Muscle of back (tissue), 11 donors: ENCODE measurements around the gene GABRG3. TPM values are rescaled to one million over a fixed set of nuclear protein-coding genes. Genes with fewer than 3 reads are reported as not detected.

Experiments used
- DNase-seq, 3 donors: peaks; one replicate each; pipeline versions ENCODE4 v3.0.0 to v3.0.0-alpha.2; 2013
- polyA plus RNA-seq, 10 donors: library from polyadenylated mRNA; unstranded; fragments of 120-200 nt; gene quantifications; one replicate each; pipeline ENCODE4 v1.2.1, GENCODE V29; 2013; ENCODE audit not compliant: insufficient read length in 10 of 10

Gene GABRG3
- polyA plus RNA-seq, 10 donors = 0.09 to 0.56 (median 0.37) TPM

DNA sequence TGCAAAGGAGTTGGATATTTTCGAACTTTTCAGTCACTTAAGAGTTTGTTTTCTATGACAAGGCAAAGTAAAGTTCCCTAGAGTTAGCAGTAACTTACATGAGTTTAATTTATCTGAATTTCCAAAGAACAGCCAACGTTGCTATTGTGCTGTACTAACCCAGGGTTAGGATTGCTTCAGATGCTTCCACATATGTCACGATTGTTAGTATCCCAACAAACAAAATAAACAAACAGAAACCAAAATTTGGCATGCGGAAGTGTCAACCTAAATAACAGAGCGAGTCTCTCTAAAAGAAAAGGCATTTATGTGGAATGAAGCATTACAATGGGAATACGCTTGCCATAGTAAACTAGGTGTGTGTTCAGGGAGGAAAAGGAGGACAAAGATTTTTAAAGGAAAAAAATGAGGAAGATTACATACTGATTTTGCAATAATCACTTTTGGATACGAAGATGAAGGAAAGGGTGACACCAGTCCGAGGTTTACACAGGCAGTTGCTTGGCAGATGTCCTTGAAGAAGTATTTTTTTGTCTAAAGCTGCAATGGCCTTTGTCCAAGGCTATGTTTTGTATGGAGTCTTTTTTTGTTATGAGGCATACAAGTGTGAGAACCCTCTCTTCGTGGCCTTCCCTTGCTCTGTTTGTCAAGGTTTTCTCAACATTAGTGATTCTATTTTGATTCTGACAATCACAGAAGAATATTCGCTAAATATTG lies 267.9 kb downstream of the GABRG3 start:
- peak in 2 of 3 donors; percentile 36 to 55 for DNase-seq

DNA sequence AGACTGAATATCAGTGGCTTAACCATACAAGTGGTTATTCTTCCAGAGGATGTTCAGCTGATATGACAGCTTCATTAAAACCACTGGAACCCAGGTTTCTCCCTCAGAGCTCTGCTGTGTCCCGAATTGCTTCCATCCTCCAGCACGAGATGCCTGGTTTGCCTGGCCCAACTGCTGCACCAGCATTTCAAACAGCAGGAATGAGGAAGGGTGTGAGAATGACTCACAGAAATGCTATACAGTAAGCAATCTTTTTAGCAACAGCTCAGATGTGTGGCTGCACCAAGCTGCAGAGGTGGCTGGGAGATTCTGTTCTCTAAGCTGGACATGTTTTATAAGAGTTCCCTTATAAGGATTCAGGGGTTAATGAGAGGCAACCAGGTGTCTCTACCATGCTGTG lies 271.0 kb downstream of the GABRG3 start:
- DNase-seq = no peak

DNA sequence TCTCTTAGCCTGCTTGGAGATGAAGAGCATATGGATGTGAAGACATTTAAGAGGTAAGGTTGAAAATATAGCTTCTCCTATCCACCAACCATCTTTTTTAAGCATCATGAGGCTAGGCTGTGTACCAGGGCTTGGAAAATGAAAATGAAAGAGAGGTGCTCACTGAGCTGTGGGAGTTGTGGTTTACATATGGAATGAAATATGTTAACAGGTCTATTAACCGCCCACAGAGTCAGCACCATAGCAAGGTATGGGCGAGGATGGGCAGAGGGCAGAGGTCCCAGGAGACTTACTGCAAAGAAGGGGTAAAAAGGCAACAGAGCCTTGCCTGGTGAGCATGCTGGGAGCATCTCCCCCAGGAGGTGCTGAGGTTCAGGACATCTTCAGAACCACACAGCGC lies 273.1 kb downstream of the GABRG3 start:
- DNase-seq = no peak

DNA sequence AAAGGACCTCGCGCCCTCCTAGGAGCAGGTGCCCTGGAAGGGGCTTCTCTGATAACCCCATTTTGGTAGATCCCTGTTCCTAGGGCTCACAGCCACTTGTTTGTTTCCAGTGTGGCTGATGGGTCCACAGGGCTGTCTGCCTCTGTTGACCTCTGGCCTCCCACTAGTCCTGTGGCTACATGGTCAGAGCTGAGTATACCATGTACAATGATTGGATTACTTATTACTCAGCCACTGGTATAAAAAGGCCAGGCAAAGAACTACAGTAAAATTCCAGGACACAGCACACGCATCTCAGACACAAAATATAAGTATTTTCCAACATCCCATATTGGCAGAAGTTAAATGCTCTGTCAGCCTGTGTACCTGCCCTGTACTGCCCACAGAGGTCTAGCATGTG lies 277.3 kb downstream of the GABRG3 start:
- no peak for DNase-seq

DNA sequence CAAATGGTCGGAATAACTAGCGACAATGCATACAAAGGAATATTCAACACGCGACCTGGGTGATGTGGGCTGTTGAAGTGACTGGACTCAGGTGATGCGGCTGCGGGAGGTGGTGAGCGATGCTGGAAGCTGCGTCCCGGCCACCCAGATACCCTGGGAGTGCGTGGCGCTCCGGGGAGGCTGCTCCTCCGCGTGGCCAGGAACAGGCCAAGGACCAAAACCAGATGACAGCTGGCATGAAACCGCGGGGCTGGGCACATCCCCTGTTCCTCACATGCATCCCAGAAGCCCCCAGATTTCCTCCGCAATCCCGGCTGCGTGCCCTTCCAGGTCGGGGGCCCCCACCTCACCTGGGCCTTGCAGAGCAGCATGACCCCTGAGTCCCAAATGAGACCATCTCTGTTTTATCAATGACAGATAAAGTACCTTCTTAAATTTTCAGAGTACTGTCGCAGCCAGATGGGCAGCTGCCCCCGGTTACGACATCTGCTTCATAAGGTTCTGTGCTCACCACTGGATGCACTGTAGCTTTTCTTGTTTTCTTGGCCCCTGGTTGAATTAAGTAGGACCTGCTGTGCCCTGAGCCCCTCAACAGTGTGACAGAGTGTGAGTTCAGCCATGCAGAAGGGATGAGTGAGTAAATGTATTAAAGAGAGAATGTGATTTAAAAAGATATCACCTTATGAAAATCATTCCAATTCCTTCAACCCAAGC lies 278.2 kb downstream of the GABRG3 start:
- no peak for DNase-seq

DNA sequence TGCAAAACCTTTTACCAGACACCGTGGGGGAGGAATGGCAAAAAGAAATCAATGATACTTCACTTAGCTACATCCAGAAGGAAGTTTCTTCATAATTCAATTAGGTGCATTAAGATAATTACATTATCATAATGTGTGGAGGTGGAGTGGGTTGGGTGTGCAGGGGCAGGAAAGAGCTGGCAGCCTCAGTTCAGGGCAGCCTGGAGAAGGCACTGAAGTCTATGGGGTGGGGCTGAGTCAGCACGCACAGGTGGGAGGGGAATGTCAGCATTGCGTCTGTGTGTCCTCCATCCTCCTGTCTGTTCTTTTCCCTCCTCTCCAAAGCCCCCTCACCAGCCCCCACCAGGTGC lies 278.8 kb downstream of the GABRG3 start:
- DNase-seq = no peak

DNA sequence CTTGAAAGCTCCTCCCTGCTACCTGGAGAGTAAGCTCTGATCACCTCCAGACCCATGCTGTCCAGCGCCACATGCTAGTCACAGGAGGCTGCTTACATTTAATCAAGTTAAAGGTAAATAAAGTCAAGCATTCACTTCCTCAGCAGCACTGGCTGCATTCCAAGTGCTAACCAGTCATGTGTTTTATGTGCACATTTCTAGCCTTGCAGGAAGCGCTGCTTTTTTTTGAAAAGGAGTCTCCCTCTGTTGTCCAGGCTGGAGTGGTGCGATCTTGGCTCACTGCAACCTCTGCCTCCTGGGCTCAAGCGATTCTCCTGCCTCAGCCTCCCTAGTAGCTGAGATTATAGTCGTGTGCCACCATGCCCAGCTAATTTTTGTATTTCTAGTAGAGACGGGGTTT lies 279.2 kb downstream of the GABRG3 start:
- no peak for DNase-seq

DNA sequence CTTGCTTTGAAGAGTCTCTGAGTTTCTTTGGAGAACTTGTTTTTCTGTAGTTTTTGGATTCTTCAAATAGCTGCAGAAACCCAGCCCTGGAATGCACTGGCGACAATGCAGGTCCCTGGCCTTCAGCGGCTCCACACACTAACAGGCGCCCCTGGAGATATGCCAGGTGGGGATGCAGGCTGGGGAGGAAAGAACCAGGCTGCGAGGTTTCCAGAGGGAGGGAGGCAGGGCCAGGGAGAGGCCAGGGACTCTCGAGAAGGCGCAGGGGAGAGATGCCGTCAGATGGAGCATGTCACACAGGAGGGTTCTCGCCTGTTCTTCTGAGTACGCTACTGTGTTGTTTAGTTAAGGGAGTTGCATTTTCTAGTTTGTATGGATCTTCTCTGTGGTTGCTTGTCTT lies 283.1 kb downstream of the GABRG3 start:
- no peak for DNase-seq

DNA sequence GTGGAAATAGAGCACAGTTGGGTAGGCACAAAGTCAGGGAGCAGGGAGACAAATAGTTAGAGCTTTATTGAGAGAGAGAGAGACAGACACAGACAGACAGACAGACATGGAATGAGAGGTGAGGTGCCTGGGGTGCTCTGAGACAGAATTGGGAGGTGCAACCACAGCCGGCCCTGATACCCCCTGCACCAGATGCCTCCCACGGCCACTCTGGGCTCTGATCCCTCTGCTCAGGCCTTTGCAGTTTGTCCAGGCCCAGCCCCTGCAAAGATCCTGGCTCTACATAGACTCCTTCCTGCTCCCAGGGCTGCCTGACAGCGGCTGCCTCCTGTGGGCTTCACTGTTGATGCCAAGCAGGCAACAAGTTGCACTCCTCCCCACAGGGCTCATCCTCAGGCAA lies 283.8 kb downstream of the GABRG3 start:
- DNase-seq = no peak

DNA sequence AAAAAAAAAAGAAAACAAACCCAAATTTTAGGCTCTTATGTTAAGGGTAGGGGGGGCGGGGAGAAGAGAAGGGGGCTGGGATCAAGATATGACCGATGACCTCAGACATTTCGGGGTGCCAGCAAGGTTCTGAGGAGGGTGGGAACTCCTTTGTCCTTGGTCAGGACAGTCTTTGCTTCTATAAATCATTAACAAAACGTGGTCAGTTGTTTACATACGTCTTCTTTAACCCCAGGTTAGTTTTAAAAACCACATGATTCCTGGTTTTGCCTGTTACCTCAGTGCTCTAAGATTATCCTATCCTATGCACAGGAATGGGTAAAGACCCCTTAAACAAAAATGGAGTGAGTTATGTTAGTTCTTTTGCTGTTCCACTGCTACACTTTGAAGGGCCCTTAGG lies 285.5 kb downstream of the GABRG3 start:
- no peak for DNase-seq

DNA sequence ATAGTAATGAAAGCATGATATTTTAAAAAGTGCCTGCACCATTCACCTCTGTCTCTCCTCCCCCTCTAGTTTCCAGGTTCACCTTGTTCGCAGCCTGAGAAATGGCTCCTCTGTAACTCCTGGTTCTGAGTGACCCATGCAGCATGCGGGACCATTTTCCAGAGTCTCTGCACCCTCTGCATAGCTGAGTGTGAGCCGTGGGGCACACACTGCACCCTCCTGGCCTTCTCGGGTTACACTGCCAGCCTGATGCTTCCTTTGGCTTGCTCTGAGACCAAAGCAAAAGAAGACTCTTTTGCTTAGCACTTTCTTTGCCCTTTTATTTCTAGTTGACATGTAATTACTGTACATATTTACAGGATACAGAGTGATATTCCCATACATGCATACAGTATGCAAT lies 287.3 kb downstream of the GABRG3 start:
- no peak for DNase-seq

DNA sequence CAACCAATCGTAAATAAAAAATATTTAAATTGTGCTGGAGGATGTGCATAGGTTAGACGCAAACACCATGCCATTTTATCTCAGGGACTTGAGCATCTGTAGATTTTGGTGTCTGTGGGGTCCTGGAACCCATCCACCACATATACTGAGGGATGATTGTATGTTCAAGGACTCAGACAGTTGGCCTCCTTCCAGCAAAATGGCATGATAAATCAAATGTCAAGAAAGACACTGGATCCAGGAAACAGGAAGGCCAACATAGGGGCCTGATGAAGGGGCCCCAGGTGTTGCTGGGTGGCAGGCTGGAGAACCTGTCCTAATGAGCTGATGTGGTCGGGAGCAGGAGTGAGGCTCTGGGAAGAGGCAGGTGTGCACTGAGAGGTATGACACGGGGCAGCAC lies 289.5 kb downstream of the GABRG3 start:
- DNase-seq = no peak

DNA sequence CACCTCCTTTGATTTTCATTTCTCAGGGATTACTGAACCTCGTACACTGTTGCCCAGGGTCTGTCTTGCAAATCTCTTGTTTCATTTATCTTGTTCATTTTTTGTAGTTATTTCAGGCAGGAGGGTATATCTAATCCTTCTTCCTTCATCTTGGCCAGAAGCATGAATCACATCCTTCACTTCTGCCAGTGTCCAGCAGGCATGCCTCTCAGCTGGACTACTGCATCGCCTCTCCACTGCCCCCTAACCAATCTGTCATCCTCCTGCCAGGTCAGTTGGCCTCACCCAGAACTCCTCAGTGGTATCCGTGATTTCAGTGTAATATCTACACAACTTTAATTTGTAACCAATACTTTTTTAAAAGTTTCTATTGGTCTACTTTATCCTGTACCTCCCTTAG lies 297.9 kb downstream of the GABRG3 start:
- DNase-seq = no peak

DNA sequence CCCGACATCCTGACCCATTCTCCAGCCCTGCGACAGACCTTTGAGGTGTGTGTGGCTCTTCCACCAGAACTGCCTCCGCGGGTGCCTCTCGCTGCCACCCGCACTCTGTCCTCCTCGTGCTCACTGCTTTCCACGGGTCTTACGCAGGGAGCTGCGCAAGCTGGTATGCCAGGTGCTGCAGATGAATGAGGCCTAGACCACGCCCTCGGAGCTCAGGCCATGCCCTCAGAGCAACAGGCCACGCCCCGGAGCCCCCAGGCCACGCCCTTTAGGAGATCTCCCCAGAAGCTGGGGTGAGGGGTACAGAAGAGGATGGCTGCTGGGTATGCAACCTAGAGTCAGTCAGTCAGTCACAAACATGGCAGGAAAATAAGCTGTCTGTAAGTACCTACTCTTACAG lies 300.3 kb downstream of the GABRG3 start:
- no peak for DNase-seq

DNA sequence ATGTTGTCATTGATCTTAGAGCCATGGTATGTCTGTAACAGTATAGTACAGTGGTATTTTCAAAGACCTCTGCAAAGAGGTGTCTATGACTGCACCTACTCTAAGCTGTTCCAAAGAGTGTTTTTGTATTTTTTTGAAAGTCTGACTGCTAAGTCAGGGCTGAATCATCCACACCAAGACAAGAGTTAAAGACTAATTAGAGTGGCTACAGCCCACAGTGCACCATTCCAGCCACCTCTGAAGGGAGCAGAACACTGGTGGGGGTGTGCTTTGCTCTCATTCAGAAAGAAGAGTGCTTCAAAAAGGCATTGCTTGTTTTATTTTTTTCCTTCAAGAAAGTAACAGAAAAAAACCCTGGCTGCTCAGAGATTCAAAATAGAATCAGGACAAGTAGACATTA lies 301.4 kb downstream of the GABRG3 start:
- DNase-seq = no peak

DNA sequence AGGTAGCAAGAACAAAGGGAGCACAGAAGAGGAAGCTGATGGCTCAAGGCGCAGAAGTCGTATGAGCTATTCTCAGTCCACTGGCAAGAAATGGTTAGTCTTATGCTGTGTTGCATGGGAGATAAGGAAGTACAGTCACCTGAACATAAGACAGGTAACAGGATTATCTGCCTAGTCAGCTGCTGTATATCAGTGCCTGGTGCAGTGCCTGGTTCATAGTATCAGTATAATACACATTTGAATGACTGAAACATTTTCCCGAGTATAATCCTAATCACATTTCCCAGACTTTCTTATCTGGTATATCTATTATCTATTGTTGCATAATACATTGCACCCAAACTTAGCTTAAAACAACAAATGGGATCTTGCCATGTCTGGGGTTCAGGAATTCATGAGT lies 302.5 kb downstream of the GABRG3 start:
- no peak for DNase-seq

DNA sequence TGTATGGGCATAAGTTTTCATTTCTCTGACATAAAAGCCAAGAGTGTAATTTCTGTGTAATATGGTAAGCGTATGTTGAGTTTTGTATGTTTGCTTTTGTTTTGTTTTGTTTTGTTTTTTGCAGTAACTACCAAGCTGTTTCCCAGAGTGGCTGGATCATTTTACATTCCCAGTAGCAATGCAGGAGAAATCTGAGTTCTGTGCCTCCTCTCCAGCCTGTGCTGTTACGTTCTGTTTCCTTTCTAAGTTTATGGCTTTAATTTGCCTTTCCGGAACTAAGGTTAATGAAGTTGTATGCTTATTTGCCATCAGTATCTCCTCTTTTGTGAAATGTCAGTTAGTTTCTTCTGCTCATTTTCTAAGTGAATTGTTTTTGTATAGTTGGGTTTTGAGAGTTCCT lies 307.8 kb downstream of the GABRG3 start:
- peak; percentile 1 to 63 (median 12) for DNase-seq

DNA sequence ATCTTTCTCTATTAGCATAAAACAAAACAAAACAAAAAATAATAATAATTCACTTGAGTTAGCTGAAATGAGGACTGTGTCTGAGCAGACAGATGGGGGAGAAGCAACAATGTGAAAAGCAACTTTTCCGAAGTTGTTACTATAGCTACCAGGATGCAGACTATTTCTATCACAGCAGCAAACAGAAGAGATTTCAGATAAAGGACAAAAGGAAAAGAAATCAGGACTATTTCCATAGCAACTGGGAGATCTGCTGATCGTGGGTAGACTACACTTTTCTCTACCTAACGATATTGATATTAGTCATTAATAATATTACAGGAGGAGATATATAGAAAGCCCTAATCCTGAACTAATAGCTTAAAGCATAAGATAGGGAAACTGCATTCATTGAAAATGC lies 321.7 kb downstream of the GABRG3 start:
- no peak for DNase-seq

DNA sequence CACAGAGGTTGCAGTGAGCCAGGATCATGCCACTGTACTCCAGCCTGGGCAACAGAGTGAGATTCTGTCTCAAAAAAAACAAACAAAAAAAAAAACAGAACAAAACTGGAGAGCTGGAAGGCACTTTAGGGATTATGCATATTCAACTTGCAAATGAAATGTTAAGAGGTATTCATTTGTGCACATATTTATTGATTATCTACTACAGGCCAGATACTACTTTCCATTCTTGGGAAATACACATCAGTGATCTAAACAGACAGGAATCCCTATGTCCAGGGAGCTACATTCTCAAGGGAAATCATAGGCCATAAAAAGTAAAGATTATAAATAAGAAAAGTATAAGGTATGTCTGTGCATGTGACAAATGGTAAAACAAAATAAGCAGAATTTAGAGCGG lies 322.6 kb downstream of the GABRG3 start:
- DNase-seq = no peak

DNA sequence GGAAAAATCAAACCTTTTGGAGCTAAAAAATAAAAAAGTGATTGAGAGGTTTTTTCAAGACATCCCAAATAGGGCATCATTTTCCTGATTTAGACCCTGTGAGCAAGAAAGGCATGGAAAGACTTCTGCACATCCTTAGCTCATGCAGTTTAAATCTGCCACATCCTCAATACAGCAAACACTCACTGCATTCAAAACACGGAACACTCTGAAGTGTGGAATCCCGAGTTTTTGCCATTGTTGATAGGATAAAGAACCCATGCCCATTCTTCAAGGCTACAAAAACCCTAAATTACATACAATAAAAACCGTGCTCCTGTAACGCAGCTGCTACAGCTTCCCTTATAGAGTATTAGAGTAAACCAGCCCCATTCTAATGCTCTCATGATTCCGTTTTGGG lies 346.8 kb downstream of the GABRG3 start:
- DNase-seq = no peak

DNA sequence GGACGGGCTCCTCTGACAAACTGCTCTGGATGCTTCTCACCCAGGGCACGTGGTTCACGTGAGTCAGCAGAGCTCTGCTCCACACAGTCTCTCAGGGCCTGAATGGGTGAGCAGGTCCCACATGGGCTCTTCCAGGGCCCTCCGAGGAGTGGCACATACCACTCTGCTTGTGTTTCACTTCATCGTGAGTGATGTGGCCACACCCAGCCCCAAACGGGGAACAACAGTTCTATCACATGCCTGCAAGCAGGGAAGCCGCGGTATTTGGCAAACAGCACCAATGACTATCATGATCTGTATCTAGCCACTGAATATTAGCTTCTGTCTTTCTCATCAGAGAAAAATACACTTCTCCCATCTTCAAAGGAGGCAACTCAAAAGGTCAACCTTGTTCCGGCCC lies 352.8 kb downstream of the GABRG3 start:
- DNase-seq = no peak

DNA sequence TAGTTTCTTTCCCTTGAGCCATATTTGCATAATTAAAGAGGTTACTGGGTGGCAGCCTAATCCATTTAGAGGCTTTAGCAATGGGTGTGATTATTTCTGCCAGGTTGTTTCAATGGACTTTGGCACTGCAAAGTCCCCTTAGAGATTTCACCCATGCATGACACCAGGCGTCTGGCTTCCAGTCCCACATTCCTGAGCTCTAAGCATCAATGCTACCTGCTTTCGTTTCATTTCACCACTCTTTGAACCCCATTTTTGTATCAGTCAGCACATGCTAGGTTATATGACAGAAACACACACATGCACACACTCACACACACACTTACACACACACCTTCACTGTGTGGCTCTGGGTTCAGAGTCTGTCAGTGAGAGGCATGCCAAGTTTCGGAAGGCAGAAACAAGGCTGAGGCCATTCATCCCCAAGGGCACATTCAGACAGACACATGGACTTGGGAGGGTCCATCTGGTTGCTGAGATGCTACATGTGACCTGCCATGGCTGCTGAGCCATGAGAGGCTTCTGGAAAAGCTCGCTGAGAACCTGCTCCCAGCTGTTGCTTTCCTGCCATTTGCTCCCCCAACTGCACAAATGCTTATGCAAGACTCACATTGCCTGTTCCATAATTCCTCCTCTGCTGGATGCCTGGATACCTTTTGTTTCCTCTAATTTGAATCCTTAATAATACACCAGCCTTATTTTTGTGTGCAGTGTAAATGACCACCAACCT lies 354.1 kb downstream of the GABRG3 start:
- DNase-seq = no peak

DNA sequence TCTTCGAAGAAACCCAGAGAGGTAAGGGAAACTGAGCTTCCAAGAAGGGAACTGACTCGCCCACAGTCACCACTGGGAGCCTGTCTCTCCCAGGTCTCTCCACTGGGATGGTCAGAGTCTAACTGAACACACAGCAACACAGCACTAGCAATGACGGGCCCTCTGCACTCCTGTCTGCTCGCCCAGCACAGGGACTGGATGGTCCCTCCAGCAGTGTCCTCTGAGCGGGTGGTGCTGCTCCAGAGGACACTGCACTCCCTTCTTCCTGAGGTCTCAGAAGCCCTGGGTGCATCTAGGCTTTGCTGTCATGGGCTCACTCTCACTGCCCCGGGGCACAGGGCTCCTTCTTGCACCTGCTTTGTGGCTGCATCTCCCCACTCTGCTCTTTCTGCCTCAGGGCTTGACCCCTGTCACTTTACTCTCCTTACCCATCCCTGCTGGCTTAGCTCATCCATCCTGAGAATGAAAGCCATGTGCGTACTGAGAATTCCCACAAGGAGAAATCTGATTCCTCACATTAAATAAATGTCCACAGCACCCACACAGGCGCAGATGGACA lies 356.6 kb downstream of the GABRG3 start:
- DNase-seq = peak in 2 of 3 donors; percentile 11 to 41
